ENCODE measurements around the gene RAB24.

GRCh38 chr5:177265395-177265794, 38.1 kb downstream of the RAB24 start:
- no peak for TF ChIP-seq ZNF565 (CRISPR knock-in tag; conservative IDR thresholded peaks at IDR 0.05; ENCODE audit: low read depth)
- no peak for TF ChIP-seq ARNTL (CRISPR knock-in tag; IDR thresholded peaks at IDR 0.05; ENCODE audit: borderline replicate concordance, low read depth)
- TF ChIP-seq ZC3H10 (CRISPR knock-in tag; IDR thresholded peaks at IDR 0.05): no peak
- TF ChIP-seq CSDC2 (CRISPR knock-in tag; IDR thresholded peaks at IDR 0.05): no peak
- TF ChIP-seq ISL1 (CRISPR knock-in tag; IDR thresholded peaks at IDR 0.05): no peak
- TF ChIP-seq ZFP30 (CRISPR knock-in tag; IDR thresholded peaks at IDR 0.05): no peak
- TF ChIP-seq TOX (CRISPR knock-in tag; IDR thresholded peaks at IDR 0.05; ENCODE audit: borderline replicate concordance): no peak
- no peak for TF ChIP-seq CREB5 (CRISPR knock-in tag; IDR thresholded peaks at IDR 0.05; ENCODE audit: low read depth)
- TF ChIP-seq TSHZ2 (CRISPR knock-in tag; IDR thresholded peaks at IDR 0.05): no peak

All from SK-N-SH treated with all-trans-retinoic acid at 6 μM for 48 hours (cell line).